Activated T-cell treated with anti-CD3 and anti-CD28 coated beads, Interleukin-2, amount 50 U/mL, for 48 hours (primary cell): ENCODE results near the gene COL5A3.

Experiments used
- DNase-seq, 2 experiments: peaks; one replicate each; pipeline ENCODE4 v3.0.0-alpha.2; 2020

Gene COL5A3

DNA sequence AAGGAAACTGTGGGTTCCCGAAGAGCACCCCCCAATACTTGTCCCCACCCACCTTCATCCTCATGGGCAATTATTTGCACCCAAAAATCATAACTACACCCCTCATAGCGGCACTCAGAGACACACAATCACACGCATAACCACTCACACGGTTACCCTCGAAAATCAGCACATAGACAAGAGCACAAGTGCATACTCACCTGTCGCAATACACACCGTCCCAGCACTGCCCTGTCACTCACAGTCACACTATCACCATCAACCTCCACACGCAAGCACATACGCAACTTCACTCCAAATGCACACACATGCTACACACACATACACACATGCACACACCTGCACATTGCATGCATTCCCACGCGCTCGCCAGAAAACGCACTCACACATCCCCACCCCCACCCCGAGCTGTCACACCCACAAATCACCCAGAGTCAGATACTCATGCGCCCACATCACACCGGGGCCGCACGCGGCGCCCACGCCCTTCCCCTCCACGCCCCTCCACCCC lies 535 bp downstream of the COL5A3 start:
- no peak for DNase-seq

- DNase-seq = no peak
These were observed 2.0 kb downstream of the COL5A3 start for GRCh38 chr19:10008184-10008765.

DNA sequence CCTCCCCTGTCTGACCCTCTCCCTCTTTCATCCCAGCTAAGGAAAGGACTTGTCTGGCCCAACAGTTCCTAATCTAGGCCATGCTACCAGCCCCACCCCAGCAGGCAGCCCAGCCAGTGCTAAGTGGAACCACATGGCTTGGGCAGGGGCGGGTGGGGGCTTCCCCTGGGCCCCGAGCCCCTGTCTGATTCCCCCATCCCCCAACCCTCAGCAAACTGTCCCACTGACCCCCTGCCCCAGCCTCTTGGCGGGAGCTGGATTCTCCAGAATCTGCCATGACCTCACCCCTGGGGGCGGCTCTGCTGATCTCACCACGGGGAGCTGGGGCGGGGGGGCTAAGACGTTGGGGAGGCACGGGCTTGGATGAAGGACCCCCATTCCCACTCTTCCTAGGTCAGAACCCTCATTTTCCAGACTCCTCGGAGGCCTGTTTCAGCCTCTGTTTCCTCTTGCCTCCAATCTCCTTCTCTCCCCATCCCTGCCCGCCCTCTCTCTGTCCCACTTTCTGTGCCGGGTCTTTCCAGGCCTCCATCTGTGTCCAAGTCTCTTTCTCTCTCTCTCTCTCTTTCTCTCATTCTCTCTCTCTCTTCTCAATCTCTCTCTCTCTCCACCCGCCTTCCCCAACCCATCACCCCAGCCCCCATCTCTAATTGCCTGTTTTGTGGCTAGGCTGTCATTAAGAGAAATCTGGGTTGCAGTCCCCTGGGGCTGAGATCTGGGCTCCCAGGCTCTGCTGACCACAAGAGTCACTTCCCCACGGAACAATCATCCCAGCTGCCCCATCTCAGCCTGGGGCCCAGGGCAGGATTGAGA lies 2.7 kb downstream of the COL5A3 start:
- DNase-seq = no peak

GRCh38 chr19:10006752-10007323 lies 3.5 kb downstream of the COL5A3 start:
- no peak for DNase-seq

GRCh38 chr19:10006335-10006708 lies 4.0 kb downstream of the COL5A3 start:
- DNase-seq = peak in 1 of 2 experiments; percentile 38

DNA sequence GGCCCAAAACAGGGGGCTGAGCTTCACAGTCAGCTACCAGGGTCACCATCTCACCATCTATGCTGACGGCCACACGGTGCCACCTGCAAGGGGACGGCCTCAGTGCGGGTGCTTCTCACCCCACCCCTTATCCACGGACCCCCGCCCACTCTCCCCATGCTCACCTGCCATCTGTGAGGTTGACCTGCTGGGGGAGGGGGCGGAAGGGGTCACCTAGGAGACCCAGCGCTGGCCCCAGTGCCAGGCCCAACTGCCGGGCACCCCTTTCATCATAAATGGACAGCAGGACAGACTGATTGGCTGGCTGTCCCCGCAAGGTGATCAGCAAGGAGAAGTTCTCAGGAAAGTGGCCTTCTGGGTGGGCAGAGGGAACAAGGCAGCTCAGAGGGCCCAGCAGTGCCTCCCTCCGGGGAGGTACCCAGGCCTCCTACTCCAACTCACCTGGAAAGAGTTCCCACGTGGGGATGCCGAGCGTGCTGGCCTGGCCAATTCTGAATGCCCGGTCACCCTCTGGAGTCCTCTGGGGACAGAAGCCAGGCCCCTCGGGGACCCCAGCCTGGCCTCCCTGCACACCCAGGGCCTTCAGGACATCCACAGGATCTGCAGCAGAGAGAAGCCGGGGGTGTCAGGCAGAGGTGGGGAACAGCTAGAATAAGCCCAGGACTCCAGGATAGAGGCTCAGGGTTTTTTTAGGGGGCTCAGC lies 4.5 kb downstream of the COL5A3 start:
- no peak for DNase-seq

GRCh38 chr19:10004617-10005016 lies 5.7 kb downstream of the COL5A3 start:
- no peak for DNase-seq

GRCh38 chr19:10003271-10003670 lies 7.0 kb downstream of the COL5A3 start:
- no peak for DNase-seq

DNA sequence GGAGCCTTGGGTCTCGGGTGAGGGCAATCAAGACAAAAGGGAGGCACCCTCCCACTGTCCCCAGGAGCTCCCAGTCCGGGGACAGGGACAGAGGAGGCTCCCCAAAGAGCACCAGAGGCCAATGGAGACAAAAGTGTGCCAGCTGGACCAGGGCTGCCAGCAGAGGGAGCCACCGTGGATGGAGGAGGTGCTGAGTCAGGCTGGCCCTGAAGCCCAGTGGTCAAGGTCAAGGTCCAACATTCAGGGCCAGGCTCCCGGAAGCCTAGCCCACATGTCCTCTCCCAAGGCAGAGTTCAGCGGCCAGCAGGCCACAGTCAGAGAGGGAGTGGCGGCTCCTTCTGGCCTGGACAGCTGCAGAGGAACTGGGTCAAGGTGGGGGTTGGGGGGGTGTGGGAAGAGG lies 8.4 kb downstream of the COL5A3 start:
- DNase-seq = peak in 1 of 2 experiments; percentile 36

GRCh38 chr19:10000171-10000826 lies 10.0 kb downstream of the COL5A3 start:
- DNase-seq = peak; percentile 75 to 81

DNA sequence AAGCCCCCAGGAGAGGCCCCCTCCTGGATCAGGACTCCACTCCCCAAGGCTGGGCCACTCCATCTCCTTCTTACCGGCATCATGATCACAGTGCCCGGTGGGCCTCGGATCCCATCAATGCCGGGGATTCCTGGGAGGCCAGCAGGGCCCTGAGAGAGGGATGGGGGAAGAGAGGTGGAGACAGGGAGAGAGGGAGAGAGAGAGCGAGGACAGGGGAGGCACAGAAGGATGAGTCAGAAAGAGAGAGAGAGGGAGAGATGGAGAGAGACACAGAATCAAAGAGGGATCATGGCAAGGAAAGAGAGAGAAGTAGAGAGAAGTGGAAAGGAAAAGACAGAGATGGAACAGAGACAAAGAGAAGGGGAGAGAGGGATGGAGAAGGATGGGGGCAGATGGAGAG lies 13.8 kb downstream of the COL5A3 start:
- no peak for DNase-seq

- no peak for DNase-seq
These were observed 14.3 kb downstream of the COL5A3 start for GRCh38 chr19:9995999-9996398.

DNA sequence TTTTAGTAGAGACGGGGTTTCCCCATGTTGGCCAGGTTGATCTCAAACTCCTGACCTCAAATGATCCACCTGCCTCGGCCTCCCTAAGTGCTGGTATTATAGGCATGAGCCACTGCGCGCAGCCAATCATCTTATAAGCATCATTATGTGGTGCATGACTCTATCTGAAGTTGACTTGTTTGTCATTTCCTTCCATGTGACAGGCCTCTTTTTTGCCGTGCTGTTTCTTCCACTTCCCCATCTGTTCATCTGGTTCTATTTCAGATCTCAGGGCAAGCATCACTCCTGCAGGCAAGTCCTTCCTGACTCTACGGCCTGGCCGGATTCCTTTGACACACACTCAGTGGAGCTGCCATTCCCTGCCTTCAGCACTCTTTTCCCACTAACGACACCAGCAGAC lies 15.2 kb downstream of the COL5A3 start:
- DNase-seq = no peak

DNA sequence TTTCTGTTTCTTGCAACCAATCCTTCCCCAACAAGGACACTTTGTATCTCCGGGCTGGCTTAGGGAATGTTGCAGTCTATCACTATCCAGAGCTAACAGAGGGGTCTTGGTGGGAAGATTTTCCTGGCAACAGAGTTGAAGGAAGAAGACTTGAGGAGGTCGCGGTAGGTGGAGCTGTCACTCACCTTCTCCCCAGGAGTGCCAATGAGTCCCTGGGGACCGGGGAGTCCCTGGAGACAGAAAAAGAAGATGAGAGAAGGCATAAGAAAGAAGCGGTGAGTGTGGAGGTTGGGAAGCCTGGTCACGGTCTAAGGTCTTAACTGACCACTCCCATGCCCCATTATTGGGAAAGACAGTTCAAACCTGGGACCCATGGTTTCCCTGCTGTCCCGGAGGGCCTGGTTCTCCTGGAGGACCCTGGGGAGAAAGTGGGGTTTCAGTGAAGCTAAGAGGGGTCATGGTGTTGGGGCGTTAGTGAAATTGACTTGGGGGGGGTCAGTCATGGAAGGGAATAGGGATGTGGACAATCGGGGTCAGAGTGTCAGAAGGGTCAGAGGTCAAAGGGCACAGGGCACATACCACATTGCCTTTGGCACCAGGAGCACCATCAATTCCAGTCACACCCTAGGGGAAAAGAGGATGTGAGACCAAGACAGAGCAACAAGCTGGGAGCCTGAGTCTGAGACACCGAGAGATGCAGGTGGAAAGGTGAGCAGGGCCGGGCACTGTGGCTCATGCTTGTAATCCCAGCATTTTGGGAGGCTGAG lies 18.7 kb downstream of the COL5A3 start:
- DNase-seq = no peak

- no peak for DNase-seq
These were observed 20.8 kb downstream of the COL5A3 start for GRCh38 chr19:9989504-9989903.

DNA sequence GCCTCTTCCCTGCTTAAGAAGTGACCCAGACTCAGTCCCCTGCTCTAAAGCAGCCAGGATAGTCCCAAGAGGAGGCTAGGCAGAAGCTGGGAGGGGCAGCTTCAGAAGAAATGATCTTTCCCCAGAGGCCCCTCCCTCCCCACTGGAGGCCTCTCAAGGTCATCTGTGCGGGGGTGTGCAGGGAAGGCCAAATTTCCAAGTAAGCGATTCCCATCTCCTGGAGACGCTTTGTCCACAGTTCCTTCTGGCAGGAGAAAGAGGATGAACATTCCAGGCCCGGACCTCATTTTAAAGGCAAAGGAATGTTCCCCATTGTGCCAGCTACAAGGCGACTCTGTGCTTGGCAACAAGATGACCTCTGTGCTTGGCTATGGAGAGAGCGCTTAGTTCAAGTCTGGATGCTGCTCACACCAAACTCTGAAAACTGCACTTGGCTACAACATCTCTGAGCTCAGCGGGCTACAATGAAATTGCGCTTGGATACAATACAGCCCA lies 23.5 kb downstream of the COL5A3 start:
- no peak for DNase-seq

DNA sequence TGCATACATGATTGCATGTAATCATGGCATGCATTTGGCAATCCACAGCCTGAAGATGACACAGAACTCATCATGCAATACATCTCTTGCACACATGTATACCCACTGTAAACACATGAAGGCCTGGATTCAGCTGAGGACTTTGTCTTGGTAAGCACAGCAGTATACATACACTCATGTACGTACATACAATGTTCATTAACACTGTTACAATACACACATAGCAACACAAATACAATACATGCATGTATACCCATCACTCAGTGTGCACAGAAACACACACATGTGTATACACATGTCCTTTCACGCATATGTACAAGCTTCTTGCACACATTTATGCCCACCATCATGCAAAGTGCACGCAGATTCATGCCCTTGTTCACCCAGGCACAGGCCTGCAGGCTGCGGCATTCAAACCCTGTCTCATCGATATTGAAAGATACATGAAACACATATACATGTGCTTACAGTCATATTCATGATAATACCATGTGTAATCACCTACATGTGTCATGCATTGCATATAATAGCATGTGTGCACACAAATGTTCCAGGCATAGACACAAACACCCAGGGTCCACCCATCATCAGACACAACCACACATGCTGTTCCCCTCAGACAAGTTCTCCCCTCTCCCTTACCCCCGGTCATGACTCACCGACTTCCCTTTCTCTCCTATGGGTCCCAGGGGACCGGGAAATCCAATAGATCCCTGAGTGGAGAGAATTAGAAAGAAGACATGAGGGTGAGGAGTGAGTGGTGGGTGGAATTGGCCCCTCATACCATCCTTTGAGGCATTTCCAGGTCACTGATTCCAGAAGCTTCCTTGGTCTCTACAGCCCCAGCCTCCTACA lies 28.7 kb downstream of the COL5A3 start:
- DNase-seq = no peak

DNA sequence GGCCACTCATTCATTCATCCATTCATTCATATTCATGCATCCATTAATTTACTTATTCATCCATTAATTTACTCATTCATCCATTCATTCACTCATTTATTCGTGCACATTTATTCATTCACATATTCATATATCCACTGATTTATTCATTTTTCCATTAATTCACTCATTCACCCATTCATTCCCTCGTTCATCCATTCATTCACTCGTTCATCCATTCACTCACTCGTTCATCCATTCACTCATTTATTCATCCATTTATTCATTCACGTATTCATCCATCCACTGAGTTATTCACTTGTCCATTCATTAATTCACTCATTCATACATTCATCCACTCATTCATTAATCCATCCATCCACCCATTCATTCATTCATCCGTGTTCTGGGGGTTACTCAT lies 38.2 kb downstream of the COL5A3 start:
- no peak for DNase-seq

DNA sequence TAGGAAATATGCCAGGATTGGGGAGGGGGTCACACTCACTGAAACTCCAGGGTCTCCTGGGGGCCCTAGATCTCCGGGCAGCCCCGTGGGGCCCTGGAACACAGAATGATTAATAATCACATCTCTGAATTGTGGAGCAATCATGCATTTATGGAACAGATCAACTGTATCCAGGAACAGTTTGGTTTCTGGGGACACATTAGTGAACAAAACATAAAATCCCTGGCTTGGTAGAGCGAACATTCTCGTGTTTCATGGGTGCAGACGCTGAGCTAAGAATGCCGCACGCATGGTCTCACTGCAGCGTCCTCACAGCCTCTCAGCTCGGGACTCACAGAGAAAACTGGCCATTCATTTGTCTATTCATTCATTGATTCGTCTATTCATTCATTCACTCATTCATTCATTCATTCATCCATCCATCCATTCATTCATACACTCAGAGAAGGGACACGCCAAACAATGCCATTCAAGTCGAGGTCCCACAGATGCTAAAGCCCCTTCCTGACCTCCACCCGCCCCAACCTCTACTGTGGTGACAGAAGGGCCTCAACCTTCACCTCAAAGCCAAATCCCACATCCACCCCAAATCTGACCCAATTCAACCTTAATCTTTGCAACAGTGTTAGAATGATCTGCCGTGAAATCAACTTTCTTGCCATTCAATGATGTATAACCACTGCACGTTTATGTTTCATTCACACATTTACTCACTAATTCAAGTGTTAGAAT lies 39.0 kb downstream of the COL5A3 start:
- DNase-seq = no peak

GRCh38 chr19:9970481-9970880 lies 39.8 kb downstream of the COL5A3 start:
- no peak for DNase-seq

DNA sequence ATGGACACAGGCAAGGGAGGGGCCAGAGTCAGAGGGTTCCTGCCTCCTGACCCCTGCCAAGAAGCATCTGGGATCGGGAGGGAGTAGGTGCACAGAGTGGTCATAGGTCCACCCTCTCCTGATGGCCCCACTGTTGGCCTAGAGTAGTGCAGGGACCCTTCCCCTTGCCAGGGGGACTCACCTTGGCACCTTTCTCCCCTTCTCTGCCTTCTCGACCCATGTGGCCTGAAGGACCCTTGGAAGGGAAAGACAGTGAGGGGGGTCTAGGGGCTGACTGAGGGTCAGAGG lies 40.7 kb downstream of the COL5A3 start:
- no peak for DNase-seq
